GM21515 (cell line): ENCODE results near the gene AQP6.

Experiments
- ATAC-seq: cut with Tn5 transposase; IDR thresholded peaks from one replicate; pipeline ENCODE4 v1.9.1; 2021; ENCODE audit not compliant: unreplicated experiment

AQP6 gene, protein sequence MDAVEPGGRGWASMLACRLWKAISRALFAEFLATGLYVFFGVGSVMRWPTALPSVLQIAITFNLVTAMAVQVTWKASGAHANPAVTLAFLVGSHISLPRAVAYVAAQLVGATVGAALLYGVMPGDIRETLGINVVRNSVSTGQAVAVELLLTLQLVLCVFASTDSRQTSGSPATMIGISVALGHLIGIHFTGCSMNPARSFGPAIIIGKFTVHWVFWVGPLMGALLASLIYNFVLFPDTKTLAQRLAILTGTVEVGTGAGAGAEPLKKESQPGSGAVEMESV

DNA sequence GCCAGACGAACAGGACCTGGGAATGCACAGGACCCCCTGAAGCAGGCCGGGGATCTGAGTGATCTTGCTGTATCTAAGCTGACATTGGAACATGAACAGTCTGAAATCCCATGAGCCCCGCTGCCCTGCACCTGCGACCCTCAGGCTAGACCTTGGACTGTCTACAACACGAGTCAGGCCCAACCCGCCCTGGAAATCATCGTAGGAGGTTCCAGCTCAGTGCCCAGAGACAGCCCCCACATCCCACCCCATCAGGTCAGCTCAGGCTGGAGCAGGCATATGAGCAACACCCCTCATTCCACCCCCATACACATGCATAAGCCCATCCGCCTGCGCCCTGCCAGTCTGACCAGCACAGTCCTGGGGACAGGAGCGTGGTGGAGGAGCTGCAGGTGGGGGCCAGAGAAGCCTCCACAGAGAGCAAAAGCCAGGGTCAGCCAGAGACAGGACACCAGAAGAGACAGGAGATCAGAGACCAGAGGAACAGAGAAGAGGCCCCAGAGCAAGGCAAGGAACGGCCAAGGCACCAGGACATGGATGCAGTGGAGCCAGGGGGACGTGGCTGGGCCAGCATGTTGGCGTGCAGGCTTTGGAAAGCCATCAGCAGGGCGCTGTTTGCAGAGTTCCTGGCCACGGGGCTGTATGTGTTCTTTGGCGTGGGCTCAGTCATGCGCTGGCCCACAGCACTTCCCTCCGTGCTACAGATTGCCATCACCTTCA lies at the start of gene AQP6:
Gene AQP6, plus strand, starts transcription at position 307 of the 720 bp plus-strand sequence. Its CDS starts 227 bp downstream, at position 534.
- ATAC-seq = no peak

DNA sequence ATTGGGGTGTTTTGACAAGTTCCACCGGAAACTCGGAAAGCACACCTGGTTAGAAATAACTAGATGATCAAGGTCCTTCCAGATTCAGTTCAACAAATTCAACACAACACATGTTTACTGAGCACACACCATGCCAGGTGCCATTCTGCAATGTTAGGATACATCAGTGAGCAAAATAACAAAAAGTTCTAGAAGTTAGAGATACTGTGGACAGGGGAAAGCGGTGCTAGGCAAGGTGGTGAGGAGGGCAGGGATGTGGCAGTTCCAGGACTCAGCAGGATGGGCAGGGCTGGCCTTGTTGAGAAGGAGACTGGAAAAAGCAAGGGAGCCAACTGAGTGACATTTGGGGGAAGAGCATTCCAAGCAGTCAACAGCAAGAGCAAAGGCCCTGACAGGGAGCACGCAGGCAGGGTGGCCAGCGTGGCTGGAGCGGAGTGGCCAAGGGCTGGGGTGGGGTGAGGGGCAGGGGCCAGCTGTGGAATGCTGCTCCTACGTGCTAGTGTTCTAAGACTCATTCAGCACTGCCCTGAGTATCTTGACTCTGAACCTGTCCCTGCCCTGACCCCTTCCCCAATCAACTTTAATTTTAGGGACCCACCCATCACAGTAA lies 49.6 kb upstream of the AQP6 start:
- ATAC-seq = no peak

DNA sequence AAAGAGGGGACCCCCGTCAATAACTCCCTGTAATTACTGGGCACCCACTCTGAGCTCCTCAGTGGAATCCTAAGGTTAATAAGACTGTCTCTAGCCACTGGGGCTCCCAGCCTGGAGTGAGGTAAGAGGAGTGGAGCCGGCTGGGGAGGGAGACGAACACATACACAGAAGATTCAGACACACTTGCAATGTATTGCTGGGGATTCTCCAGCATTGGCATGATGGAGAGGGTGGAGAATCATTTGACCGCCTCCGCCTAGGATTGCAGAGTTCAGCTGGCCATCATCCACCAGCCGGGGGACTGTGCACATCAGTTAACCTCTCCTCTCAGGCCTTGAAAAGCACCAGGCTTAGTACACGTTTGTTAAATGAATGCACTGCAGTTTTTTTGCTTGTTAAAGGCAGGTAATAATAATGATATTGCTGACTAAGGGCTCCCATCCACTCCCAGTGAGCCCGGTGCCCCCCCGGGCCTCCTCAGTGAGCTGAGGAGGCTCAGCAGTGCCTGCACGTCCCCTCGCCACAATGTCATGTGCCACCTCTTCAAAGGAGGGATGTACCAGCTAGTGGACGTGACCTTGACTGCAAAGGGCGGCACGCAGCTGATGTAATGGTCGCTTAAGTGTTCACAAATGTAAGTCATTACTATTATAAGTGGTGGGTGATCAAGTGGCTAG lies 48.7 kb upstream of the AQP6 start:
- ATAC-seq = no peak

DNA sequence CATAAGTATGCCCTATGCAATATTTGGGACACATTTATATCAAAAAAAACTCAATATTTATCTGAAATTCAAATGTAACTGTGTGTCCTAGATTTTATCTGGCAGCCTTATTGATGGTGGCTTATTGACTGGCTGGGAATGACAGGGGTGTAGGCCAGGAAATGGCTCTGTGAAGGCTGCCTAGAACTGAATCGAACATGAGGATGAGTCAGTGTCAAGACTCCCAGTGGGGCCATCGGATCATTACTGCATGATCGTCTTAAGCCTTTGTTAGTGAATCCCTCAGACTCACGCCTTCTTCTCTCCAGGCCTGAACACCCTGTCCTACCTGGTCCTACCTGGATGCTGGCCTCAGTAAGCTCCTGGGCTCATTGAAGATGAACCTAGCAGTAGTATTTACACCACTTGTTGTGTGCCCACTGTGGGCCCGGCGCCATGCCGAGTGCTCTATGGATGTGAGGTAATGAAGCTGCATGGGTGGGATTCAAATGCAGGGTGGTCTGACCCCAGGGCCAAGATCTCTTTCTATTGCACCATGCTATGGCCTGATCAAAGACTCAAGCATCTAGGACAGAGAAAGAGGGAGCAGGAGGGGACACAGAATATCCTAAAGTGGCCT lies 48.0 kb upstream of the AQP6 start:
- ATAC-seq = no peak

DNA sequence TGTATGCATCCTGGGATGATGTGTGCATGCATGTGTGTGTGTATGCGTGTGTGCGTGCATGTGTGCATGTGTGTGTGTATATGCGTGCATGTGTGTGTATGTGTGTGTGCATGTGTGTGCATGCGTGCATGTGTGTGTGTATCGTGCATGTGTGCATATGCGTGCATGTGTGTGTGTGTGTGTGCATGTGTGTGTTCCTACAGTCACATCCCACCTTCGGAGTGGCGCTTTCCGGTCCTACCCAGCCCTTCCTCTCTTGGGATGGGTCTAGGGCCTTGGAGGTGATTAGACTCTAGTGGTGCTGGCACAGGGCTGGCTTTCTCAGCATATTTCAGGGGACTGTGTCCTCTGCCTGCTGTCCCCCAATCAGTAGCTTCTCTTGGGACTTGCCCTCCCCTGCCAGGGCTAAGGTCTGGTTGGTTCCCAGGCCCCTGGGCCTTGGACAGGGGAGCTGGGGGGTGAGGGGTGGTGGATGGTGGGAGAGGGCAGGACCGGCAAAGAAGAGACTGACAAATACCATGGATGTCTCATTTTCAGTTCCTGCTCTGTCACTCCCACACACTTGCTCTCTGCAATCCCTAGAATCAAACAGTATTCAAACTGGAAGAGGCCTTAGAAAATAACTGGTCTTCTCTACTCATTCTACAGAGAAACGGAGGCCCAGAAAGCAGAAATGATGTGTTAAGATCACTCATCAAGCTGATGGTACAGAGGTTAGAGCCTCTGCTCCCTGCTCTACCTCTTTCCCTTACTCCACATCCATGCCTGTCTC lies 47.1 kb upstream of the AQP6 start:
- ATAC-seq = no peak

DNA sequence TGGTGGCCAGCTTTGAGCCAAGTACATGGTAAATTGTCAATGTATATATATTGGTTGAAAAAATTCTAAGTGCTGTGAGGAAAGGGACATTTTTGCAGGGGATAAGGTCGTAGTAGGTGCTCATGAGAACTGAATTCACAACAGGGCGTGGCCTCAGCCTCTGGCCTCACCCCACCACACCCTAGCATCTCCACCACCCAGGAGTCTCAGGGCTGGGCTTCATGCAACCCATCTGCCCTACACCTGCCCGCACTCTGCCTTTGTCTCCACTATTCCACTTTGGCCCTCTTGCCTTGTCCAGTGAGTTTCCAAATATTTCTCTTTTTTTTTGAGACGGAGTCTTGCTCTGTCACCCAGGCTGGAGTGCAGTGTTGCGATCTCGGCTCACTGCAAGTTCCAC lies 44.3 kb upstream of the AQP6 start:
- ATAC-seq = no peak

DNA sequence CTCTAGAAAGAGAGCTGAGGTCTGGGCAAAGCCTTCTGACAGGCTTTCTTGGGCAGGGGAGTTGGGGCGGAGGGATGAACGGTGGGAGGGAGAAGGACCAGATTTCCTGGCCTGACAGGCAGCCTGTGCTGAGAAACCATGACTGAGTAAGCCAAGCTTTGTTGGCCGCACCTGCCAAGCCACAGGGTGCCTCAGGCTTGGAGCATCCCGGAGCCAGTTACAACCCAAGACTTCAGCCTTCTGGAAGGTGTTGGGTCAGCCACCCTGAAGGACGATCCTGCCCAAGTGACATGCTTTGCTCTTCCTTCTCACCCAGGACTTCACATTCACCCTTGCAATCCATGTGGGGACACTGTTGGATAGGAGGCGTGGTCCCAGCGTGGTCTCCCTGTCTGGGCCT lies 43.2 kb upstream of the AQP6 start:
- no peak for ATAC-seq

DNA sequence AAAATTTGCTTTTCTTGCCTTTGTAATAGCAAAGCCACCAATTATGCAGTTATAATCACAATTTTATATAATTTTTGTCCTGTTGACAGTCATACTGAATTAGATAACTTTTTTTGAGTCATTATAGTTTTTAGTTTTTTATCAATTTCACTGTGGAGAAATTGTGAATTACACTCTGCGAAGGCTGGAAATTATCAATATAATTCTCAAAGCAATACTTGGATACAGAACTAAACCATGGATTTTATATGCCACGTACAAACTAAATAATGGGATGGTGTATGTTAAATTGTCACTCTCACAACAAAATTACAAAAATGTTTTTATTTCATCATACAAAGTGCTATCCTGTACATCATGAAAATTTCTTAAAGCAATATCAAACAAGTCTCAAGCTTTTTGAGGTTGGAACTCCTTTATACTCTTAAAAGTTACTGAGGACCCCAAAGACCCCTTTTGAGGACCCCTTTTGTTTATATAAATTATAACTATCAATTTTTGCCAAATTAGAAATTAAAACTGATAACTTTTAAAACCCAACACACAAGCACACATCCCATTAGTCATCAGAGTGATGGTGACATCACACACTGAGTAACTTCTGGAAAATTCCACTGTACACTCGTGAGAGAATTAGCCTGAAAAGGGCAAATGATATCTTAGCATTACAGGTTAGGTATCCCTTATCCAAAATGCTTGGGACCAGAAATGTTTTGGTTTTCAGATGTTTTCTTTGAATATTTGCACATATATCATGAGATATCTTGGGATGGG lies 42.0 kb upstream of the AQP6 start:
- no peak for ATAC-seq

DNA sequence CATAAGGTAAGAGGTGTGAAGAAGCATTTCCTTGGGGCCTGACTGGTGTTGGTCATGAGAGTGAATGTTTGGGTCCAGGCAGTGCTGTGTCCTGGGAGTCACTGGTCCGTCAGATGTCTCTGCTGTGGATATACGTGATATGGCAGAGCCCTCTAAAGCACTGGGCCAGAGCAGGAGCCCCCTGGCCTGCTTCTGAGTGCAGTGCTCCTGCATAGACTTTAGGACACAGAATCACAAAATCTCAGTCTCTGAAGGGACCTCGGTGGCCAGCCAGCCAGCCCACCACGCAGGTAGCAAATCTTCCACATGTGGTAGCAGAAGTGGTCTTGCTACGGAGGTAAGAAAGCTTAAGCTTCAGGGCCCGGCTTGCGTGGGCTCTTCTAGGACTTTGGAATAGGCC lies 40.7 kb upstream of the AQP6 start:
- no peak for ATAC-seq

DNA sequence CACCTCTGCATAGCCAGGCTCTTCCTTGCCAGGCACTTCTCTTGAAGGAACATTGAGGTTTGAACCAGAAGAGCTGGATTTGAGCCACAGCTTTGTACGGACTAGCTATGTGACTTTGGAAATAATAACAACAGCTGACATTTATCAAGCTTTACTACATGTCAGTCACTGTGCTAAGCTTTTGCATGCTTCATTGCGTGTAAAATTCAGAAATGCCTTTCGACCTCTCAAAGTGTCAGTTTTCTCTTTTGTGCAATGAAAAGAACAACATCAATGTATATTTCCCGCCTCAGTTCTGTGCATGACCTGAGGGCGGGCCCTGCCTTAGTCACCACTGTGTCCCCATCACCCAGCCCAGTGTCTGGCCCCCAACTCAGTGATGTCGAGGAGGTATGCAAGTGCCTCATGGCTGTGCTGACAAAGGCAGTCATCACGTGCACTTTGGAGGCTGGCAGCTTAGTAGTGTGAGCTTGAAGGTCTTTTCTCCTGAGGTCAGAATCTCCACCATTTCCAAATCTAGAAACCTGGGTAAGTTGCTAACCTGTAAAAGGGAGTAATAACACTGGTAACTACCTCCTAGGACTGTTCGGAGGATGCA lies 40.1 kb upstream of the AQP6 start:
- ATAC-seq = no peak

DNA sequence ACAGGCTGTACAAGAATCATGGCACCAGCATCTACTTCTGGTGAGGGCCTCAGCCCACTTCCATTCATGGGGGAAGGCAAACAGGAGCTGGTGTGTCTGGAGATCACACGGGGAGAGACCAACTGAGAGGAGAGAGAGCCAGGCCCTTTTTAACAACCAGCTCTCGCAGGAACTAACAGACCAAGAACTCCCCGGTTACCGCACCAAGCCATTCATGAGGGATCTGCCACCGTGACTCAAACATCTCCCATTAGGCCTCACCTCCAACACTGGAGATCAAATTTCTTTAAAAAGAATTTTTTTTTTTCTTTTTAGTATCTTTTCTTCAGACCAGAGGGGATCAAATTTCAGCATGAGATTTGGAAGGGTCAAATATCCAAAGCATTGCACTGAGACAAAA lies 39.0 kb upstream of the AQP6 start:
- ATAC-seq = no peak

DNA sequence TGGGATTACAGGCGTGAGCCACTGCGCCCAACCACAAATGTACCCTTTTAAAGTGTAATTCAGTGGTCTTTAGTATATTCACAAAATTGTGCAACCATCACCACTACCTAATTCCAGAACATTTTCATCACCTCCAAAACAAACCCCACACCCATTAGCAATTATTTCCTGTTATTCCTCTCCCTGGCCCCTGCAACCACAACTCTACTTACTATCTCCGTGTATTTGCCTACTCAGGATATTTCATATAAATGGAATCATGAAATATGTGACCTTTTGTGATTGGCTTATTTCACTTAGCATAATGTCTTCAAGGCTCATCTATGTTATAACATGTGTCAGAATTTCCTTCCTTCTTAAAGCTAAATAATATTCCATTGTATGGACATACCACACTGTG lies 38.2 kb upstream of the AQP6 start:
- ATAC-seq = no peak

DNA sequence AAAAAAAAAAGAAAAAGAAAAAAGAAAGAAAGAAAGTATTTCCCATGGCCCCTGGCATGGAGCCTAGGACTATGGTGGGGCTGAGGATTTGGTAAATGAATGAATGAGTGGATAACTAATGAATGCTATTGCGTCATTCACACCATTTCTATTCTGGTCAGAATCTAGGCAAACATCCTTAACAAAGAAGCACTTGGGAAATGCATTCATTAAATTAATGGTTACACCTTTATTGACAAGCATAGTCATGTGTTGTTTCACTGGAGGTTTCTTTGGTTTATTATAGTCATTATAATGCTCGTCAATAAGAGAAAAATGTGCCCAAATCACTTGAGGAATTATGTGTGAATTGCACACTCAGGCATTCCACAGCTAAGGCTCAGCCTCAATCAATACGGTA lies 35.8 kb upstream of the AQP6 start:
- ATAC-seq = no peak

DNA sequence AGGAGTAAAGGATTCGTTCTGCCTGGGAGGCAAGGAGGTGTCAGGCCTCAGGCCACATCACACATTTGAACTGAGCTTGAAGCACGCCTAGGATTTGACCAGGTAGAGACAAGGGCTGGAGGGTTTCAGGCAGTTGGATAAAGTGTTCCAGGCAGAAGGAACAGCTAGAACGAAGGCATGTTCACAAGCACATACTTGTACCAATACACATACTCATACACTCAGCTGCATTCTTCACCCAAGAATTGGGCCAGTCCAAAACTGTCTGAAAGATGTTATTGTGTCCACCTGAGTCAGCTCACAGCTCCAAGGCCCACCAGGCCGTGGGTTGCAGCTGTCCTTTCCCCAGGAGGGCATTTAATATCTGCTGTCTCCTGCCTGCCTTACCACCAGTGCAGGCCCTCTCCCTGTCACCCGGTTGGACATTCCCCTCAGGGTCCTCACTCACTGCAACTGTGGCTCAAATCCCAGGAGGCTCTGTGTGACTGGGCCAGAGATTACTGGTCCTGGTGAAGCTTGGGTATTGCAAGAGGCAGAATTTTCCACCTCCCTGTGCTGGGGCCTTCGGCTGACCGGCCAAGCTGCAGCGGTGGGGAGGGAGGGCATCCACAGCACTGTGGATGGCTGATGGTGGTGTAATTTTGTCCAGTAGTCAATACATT lies 35.0 kb upstream of the AQP6 start:
- ATAC-seq = no peak

DNA sequence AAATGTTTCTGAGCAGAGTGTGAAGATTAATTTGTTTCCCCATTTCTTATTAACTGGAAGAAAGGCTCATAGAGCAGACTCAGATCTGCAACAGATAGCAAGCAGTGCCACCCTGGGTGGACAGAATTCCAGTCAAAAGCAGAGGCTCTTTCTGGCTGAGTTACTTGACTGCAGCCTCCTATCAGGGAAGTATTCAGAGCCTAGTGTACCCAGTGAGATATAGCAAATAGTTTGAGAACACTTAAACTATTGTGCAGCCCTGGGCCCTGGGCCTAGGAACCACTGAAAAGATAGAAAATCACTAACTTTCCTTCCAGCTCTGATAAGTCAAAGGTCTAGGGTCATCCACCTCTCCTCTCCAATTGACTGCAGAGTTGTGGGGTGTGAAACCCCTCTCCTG lies 33.4 kb upstream of the AQP6 start:
- no peak for ATAC-seq

DNA sequence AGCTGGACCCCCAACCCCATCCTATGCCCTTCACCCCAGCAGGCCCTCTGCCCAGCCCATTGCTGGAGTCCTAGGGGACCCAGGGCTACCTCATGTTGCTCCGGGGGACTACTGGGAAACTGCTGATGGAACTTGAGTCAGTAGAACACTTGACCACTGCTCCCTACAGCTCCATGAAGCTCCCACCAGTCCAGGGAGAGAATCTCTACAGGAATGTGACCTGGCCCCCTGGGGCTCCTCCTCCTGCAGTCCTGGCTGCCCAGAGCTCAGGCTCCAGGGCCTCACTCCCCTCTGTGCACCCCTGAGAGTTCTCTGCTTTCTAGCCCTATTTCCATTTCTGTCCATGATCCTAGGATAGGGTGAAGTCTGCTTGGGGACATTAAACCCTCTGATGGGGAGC lies 33.0 kb upstream of the AQP6 start:
- no peak for ATAC-seq

DNA sequence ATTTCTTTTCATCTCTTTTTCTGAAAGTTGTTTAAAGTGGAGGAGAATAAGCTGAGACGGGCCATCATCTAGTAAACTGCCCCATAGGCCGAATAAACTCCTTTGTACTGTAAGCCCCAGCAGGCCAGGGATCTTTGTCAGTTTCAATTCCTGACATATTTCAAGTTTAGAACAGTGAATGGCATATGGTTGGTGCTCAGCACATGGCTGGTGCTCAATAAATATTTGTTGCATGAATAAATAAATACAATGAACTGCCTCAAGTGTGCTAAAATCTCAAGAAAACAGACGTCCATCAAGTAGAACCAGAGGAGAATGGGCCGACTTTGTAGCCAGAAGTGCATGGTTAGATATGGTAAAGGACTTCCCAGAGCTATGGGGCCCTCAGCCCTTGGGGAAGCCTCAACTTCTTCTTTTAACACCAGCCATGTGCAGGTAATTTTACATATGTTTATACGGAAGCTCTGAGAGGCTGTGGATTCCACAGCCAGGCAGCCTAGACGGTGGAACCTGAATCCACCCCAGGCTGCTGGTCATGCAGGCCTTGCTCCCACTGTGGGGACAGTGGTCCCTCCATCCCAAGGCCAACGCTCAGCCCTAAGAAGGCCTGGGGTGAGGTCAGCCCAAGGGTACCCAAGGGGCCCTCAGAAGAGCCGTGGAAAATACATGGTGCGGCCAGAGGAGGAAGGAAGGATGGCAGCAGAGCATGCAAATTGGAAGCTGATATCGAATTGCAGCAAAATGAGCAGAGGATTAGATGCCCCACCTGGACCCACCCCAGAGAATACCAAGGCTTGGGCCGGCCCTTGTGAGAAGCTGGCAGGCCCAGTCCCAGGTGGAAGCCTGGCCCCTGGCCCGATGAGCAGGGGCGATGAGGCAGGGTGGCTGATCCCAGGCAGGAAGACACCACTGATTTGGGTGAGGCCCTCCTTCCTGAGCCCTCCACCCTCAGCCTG lies 30.9 kb upstream of the AQP6 start:
- no peak for ATAC-seq

DNA sequence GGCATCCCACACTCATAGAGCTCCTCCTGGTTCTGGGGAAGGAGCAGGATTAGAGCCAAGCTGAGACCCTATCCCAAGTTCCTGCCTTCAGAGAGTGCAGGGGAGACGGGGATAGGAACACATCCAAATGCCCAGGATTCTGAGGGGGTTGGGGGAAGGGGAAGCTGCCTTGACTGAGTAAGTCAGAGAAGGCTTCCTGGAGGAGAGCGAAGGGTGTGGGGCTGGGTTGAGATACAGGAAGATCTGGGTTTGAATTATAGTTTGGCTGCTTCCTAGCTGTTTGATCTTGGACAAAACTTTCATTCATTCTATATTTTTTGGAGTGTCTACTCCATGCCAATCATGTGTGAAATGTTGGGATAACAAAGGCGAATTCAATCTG lies 30.2 kb upstream of the AQP6 start:
- no peak for ATAC-seq
